NCI-H1694 treated with DMSO at 0.1 percent for 48 hours (cell line): ENCODE data around the gene SMTN.

Experiments used
- DNase-seq: peaks from one replicate; lab custom pipeline; 2025; lab: John Stamatoyannopoulos, UW

Gene SMTN

DNA sequence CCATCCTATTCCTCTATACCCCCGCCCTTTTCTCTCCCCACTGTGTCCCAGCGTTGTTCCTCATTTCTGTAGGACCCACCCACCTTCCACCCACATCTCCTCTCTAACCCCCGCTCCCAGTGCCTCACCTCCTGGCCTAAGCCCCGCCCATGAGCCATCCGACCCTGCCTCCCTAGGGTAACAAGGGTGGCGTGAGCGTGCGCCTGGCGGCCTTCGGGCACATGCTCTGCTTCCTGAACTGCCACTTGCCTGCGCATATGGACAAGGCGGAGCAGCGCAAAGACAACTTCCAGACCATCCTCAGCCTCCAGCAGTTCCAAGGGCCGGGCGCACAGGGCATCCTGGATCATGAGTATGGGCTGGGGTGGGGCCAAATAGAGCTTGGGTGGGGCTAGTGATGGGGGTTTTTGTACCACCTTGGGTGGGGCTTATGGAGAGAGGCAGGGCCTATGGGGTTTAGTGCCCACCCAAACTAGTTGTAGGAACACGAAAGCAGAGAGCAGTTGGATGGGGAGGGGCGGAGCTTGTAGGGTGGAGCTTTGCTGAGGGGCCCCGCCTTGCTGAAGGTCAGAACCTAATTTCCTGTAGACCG lies 46.2 kb downstream of the SMTN start:
- DNase-seq, result no peak

DNA sequence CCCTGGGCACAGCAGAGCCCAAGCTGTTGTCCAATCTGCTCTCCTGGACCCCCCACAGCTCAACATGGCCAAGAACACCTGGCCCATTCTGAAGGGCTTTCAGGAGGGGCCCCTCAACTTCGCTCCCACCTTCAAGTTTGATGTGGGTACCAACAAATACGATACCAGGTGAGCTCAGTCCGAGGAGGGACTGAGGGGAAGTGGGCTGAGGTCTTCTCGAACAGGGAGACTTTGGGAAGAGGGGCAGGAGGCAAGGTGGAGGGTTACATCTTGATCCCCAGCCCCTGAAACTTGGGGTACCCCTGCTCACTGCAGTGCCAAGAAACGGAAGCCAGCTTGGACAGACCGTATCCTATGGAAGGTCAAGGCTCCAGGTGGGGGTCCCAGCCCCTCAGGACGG lies 47.0 kb downstream of the SMTN start:
- no peak for DNase-seq

DNA sequence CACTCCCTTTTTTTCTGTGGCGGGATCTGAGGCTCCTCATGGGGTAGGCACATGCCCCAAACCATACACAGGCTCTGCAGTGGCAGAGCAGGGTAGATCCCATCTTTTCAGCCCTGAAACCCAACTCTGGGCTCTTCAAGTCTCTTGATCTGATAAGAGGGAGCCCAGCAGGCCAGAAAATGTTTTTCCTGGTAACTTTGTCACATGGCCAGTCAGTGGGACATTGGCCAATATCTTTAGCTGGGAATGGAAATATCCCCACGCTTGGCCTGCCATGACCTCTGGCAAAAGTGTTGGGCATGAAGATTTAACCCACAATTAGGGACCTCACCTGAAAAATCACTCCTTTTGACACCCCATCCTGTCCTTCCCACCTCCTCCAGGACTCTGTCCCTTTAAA lies 49.8 kb downstream of the SMTN start:
- DNase-seq, result no peak

DNA sequence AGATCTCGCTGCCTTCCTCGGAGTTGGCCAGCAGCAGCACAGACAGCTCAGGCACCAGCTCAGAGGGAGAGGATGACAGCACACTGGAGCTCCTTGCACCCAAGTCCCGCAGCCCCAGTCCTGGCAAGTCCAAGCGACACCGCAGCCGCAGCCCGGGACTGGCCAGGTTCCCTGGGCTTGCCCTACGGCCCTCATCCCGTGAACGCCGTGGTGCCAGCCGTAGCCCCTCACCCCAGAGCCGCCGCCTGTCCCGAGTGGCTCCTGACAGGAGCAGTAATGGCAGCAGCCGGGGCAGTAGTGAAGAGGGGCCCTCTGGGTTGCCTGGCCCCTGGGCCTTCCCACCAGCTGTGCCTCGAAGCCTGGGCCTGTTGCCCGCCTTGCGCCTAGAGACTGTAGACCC lies 52.8 kb downstream of the SMTN start:
- DNase-seq, result no peak

DNA sequence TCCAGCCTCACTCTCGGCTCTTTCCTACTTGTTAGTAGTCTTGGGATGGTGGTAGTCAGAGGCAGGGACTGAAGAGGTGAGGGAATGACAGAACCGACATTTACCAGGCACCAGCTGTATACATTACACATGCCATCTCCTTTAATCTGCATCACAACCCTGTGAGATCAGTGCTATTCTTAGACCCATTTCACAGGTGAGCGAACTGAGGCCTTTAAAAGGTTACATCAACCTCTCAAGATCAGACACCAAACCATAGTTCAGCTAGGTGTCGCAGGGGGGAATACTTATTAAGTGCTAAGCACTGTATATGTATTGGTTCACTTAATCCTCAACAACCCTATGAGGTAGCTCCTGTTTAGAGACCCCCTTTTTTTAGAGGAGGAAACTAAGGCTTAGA lies 53.6 kb downstream of the SMTN start:
- DNase-seq, result no peak

DNA sequence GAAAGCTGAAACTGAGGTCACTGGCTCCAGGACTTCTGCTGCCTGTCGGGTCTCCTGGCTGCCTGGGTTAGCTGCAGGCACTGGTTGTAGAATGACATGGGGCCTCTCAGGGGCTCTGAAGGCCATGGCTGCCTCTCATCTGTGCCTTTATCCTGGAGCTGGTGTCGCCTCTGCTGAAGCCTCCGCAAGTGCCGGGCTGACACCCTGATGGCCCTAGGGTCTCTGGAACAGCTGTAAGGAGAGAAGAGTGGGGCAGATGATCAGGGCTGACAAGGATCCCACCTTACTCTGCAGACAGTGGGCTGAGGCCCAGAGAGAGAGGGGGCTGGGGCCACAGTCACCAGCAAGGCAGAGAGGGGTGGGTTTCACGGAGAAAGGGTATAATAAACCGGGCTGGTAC lies 54.6 kb downstream of the SMTN start:
- no peak for DNase-seq

DNA sequence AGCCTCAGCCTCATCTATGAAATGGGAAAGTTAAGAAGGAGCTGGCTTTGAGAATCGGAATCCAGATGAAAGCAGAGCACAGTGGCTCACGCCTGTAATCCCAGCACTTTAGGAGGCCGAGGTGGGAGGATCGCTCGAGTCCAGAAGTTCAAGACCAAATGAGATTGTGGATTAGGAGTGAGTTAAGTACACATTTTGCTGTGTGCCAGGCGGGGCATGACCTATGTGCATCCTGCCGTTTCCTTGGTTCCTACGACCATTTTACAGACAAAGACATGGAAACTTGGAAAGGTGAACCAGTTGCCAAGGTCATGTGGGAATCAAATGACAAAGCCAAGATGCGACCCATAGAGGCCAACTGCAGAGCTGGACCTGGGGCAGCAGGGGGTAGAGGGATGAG lies 55.0 kb downstream of the SMTN start:
- DNase-seq, result no peak

DNA sequence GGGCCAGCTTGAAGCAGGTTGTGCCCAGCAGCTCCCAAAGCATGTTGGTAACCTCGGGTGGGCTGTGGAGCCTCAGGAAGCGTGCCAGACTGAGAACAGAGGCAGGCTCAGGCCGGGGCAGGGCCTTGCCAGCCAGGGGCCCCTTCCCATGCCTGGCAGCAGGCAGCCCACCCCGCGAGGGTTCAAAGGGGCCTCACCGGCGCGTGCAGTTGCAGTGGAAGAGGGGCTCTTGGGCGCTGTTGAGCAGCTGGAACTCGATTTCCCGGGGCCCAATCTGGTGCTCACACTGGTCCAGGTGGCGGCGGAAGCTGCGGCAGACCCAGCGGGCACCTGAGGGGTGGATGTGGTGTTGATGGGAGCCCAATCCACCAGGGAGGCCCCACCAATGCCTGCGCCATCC lies 55.6 kb downstream of the SMTN start:
- DNase-seq, result no peak

DNA sequence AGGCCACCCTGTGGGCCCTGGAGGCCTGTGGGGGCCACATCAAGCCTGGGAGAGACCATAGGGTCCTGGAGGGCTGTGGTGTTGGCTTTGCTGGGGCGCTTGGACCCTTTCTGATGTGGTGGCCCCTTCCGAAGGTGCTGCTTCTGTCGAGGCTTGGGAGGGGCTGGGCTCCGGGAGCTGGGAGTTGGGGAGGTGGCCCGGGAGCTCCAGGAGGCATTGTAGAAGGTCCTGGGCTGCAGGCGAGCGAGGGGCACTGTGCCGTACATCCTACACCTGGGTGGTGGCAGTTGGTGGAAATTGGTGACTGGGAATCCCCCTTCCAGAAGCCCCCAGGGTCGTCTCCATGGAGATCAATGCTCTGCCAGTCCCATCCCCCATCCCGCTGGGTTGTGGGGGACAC lies 56.6 kb downstream of the SMTN start:
- DNase-seq, result no peak

DNA sequence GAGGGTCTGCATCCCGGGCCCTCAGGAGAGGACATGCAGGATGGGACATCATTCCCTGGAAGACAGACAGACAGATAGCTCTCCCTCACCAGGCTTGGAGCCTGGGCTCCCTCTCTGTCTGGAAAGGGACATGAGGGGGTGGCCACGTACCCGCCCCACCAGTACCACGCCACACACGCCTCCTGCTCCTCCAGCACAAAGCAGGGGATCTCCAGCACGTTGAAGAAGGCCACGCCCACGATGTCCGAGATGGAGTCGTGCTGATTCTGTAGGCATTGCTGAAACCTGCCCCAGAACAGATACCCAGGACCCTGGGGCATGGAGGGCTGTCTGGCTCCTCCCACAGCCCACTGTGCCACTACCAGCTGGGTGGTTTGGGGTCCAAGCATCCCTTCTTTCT lies 57.0 kb downstream of the SMTN start:
- no peak for DNase-seq

DNA sequence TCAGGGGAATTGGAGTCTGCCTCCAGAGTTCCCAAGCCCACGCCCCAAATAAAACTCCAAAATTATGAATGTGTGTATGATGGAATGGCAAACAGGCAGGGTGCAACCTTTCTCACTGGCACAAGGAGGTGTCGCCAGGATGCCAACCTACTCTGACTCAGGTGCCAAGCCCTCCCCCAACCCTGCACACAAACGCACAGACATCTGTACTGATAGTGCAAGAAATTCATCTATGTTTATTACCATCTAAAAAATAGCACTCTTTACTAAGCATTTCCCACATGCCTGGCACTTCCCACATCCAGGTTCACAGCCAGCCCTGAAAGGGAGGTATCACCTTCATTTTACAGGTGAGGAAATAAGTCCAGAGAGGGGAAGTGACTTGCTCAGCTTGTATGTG lies 57.9 kb downstream of the SMTN start:
- no peak for DNase-seq

DNA sequence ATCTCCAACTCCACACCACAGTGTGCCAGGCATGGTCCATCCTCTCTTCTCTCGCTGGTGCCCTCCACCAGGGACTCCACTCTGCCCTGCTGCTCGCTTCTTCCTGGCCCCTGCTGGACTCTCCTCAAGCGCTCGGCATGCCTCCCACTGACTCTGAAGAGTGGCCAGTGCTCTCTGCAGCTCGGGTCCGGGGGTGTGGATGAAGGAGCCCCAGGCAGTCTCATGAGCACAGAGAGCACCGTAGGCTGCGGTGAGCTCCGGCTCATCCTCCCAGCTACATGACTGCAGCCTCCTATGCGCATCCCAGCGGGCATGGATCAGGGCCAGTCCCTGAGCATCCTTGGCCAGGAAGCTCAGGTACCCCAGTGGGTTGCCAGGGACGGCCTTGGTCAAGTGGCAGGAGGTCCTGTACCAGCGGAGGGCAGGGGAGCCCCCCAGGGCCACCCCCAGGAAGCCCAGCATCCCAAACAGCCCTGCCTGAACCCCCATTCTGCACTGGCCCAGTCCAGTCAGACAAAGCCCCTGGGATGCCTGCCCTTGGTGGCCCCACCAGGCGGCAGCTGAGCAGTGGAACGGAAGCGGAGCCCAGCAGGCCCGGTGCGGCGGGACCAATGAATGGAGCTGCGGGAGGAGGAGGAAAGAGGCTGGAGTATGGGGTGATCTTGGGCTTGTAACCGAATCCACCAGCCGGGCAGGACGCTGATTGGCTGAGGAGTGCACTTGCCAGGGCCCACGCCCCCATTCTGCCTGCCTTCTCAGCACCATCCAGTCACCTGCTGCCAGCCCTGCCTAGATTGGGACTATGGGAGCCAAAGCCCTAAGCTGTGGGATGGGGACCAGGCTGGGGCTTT lies 59.0 kb downstream of the SMTN start, which contains the start of gene PLA2G3:
Gene PLA2G3, minus strand, starts transcription at position 643 of the 851 bp plus-strand sequence. Its CDS starts 154 bp downstream, at position 489.
- DNase-seq, result no peak

DNA sequence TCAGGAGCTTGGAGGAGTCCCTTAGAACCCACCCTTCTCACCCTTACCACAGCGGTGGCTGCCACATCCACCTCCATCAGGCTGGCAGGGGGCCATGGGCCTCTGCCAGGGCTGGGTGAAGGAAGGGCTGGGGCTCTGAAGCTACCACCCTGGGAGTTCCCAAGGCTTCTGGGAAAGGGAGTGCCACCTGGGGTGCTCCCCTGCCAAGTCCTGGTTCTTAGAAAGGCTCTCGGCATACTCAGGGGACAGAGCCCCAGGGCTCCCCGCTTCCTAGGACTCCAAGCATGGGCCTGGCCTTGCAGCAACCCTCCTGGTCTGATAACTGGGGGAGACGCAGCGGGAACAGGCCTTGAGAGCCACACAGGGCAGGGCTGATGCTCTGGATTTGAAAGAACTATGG lies 59.6 kb downstream of the SMTN start:
- no peak for DNase-seq

DNA sequence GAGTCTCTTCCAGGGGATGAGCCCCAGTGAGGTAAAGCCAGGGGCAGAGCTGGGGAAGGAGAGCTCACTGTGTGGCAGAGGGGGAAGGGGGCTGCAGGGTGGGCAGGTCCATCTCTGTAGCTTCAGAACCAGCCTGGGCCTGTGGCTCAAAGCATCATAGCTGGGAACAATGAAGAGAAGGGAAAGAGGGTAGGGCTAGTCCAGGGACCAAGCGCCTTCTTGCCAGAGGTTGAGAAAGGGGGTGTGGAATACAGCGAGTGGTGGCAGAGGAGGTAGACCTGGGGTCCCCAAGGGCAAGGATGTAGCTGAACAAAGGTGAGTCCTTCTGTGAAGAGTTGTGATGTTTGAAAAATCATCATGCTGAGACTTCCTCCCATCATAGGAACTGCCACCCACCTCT lies 60.4 kb downstream of the SMTN start:
- DNase-seq, result no peak

DNA sequence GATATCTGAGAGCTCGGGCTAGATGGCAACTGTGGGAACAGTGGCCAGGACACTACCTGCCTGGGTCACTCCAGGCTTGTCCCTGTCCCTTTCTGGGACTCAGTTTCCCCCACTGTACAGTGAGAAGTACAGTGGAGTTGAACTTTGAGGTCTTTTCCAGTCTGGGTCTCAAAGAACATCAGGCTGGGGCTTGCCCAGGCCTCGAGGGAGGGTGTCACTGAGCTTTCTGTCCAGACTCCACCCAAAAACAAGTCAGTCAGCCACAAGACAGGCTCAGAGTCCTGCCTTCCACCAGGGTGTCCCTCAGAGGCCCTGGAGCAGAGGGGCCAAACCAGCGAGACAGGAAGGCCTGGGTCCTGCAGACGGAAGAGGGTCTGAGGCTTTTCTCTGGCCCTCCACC lies 61.2 kb downstream of the SMTN start:
- no peak for DNase-seq

DNA sequence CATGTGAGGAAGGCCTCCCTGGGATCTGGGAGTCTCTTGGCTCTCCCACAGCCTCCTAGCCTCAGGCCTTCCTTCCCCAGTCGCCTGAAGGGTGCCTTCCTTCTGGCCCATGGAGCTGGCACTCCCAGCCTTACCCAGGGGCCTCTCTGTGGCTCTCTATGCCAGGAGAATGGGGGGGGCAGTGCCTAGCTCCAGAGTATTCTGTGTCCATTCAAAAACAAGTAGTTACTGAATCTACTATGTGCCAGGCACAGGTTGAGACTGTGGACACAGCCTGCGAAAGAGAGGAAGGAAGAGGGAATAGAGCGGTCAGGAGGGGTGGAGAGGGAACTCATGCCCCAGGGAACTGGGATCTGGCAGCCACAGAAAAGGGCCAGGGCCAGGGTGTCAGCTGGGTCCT lies 61.9 kb downstream of the SMTN start:
- no peak for DNase-seq

DNA sequence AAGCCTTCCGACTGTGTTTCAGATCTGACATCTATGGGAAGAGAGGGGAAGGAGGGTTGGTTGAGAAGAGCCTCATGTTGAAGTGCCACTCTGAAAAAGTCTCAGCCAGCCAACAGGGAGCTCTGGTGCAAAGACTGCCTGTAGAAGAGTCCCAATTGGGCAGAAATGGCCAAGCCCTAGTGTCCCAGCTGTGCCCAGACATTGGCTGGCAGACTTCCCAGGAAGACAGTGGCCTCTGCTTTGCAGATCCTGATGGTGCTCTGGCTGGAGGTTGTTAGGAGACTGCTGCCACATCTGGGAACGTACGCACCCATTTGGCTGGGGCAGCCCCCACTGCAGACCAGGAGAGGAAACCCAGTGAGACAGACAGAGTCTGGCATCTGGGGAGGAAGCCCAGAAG lies 62.4 kb downstream of the SMTN start:
- no peak for DNase-seq

DNA sequence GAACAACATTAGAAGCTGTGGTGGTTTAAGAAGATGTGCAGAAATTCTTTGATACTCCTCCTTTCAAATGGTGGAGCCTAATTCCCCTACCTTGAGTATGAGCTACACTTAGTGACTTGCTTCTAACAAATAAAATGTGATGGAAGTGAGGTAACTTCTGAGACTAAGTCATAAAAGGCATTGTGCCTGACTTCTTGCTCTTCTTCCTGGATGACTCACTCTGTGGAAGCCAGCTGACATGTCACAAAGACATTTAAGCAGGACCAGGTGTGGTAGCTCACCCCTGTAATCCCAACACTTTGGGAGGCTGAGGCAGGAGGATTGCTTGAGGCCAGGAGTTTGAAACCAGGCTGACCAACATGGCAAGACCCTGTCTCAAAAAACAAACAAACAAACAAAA lies 63.1 kb downstream of the SMTN start:
- no peak for DNase-seq

DNA sequence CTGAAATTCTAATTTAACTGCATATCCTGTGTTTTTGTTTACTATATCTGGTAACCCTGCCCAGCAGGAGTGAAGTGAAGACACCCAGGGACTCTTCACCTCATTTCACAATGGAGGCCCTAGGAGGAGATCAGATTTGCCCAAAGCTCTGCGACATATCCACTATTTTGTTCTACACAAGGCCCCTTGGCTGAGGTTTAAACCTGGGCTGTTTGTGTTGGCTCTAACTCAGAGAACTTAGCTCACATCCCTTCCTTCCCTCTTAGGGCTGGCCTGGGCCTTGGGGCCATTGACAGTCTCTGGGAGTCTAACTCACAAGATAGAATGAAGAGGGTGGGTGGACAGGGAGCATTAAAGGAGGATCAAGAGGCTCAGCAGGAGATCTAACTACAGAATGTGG lies 67.4 kb downstream of the SMTN start:
- DNase-seq, result no peak

DNA sequence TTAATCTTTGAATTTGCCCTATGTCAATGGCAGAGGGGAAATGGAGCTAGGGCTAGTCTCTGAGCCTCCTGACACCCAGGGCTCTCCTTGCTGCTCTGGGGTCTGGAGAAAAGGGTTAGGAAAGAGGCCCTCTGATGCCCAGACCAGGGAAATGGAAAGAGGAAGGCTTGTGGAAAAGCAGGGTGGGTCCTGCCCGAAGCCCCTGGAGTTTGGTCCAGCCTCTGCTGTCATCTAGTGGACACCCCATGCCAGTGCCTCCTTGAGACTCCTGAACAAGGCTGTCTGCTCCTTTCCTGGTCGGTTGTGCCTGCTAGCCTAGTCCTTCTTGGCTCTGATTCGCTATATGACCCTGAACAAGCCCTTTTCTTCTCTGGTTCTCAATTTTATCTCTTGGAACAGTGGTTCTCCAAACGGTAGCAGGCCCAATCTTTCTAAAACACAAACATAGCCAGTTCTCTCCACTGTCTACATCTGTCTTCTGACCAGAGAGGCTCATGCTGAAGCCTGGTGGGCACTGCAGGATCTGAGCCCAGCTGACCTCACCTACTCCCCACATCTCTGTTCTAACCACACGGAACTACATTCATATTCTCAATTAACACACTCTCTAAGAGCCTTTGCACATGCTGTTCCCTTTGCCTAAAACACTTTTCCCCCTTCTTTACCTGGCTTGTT lies 68.0 kb downstream of the SMTN start:
- DNase-seq, result peak; percentile 58

DNA sequence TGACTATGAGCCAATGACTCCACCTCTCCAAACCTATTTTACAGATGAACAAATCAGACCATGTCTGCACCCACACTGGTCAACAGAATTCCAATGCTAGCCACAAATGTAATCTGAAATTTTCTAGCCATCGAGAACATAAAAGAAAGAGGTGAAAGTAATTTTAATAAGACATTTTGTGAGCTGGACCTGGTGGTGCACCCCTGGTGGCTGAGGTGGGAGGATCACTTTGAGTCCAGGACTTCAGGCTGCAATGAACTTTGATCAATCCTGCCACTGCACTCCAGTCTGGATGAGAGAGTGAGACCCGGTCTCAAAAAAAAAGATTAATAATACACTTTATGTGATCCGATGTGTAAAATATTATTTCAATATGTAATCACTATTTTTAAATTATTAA lies 69.5 kb downstream of the SMTN start:
- no peak for DNase-seq

DNA sequence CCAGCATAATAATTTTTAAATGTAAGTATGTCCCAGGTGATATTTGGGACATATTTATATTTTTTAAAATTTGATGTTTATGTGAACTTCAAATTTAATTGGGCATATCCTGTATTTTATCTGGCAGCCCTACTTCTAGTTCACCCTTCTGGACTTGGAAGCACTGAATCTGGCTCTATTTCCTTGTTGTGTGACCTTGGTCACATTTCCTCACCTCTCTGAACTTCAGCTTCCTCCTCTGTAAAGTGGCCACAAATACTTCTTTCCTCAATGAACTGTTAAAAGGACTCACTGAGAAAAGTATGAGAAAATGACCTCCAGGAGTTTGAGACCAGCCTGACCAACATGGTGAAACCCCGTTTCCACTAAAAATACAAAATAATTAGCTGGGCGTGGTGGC lies 70.8 kb downstream of the SMTN start:
- no peak for DNase-seq

DNA sequence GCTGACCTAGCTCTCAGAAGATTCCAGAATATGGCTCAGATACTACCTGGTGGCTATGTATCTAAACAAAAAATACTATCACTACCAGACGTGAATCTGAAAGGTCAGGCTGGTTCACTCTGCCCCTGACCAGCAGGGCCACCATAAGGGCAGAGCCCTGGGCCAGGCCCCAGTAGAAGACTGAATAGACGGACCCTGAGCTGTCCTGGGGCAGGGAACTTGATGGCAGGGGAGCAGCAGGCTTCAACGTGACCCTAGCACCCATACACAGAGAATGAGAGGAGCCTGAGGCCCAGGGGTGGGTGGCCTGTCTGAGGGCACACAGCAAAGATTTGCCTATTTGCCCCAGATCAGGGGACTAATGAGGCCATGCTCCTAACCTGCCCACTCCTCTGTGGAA lies 72.2 kb downstream of the SMTN start:
- no peak for DNase-seq
